PC-9 (cell line): ENCODE results near the gene SPRY2.

Experiments used
- EZH2 ChIP-seq: fragments of 200-600 bp; sonication (generic); IDR thresholded peaks from 2 replicates; pipeline ENCODE4 v1.8.0; 2017; ENCODE audit warnings: antibody characterized with exemption, low read depth
- TF ChIP-seq, protein P1 (sequence below): fragments of 200-600 bp; sonication (generic); conservative IDR thresholded peaks from 2 replicates; pipeline ENCODE4 v1.6.1; 2017; ENCODE audit warnings: mixed run types, antibody characterized with exemption, mild to moderate bottlenecking, moderate library complexity

DNA sequence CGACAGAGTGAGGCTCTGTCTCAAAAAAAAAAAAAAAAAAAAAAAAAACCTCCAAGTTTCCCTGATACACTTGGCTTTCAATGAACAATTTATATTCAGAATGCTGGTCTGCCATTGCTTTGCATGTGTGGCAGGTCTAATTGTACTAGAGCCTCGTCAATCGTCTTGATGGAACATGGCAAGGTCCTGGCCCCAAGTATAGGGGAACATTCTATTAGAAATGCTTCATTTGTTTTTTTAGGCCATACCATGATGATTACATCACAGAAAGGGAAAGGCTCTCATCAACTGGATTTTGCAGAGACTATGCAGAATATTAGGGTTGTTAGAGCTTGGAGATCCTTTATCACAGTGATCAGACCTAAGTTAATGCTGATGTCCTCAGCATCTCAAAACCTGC, 28.0 kb downstream of the SPRY2 start:
- TF ChIP-seq, protein P1, sequence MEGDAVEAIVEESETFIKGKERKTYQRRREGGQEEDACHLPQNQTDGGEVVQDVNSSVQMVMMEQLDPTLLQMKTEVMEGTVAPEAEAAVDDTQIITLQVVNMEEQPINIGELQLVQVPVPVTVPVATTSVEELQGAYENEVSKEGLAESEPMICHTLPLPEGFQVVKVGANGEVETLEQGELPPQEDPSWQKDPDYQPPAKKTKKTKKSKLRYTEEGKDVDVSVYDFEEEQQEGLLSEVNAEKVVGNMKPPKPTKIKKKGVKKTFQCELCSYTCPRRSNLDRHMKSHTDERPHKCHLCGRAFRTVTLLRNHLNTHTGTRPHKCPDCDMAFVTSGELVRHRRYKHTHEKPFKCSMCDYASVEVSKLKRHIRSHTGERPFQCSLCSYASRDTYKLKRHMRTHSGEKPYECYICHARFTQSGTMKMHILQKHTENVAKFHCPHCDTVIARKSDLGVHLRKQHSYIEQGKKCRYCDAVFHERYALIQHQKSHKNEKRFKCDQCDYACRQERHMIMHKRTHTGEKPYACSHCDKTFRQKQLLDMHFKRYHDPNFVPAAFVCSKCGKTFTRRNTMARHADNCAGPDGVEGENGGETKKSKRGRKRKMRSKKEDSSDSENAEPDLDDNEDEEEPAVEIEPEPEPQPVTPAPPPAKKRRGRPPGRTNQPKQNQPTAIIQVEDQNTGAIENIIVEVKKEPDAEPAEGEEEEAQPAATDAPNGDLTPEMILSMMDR, result no peak
- no peak for TF ChIP-seq EZH2
